CD4-positive, alpha-beta T cell treated with Interleukin-1 beta for 1 hour (primary cell): ENCODE measurements around the gene UBE2D4.
A peak's percentile ranks its signal among the peaks of the same experiment; 100 is the strongest.
"Not testable (repeated sequence)": the region's sequence is repeated elsewhere in the genome, so short reads cannot be mapped to it uniquely, and the experiment has no call there.

Experiments used
- DNase-seq, 2 donors: peaks; one replicate each; pipeline ENCODE4 v3.0.0-alpha.2; 2020 to 2022

The UBE2D4 gene

GRCh38 chr7:43925984-43926797 lies at the start of gene UBE2D4:
Gene UBE2D4, plus strand, starts transcription at chr7:43926436. Its CDS starts 97 bp downstream, at chr7:43926533.
- DNase-seq = peak; percentile 86

GRCh38 chr7:43876976-43877745 lies 49.1 kb upstream of the UBE2D4 start:
- no peak for DNase-seq

GRCh38 chr7:43877968-43878864 lies 48.0 kb upstream of the UBE2D4 start:
- DNase-seq = no peak

GRCh38 chr7:43878867-43879266 lies 47.4 kb upstream of the UBE2D4 start:
- no peak for DNase-seq

- no peak for DNase-seq
These were observed 46.8 kb upstream of the UBE2D4 start for GRCh38 chr7:43879477-43879876.

GRCh38 chr7:43880596-43880995 lies 45.6 kb upstream of the UBE2D4 start:
- no peak for DNase-seq

- DNase-seq = no peak
These were observed 42.0 kb upstream of the UBE2D4 start for GRCh38 chr7:43884209-43884608.

GRCh38 chr7:43884617-43885016 lies 41.6 kb upstream of the UBE2D4 start:
- no peak for DNase-seq

- no peak for DNase-seq
These were observed 37.0 kb upstream of the UBE2D4 start for GRCh38 chr7:43888993-43889945.

GRCh38 chr7:43890468-43890867 lies 35.8 kb upstream of the UBE2D4 start:
- DNase-seq = no peak

- DNase-seq = no peak
These were observed 34.9 kb upstream of the UBE2D4 start for GRCh38 chr7:43891069-43891955.

- no peak for DNase-seq
These were observed 30.3 kb upstream of the UBE2D4 start for GRCh38 chr7:43895847-43896415.

GRCh38 chr7:43898571-43898970 lies 27.7 kb upstream of the UBE2D4 start:
- not testable (repeated sequence) for DNase-seq

GRCh38 chr7:43902542-43903054 lies 23.6 kb upstream of the UBE2D4 start:
- DNase-seq = no peak

- no peak for DNase-seq
These were observed 21.6 kb upstream of the UBE2D4 start for GRCh38 chr7:43904533-43905208.

GRCh38 chr7:43905209-43905946 lies 20.9 kb upstream of the UBE2D4 start:
- DNase-seq = no peak

- peak in 1 of 2 donors; percentile 11 for DNase-seq
These were observed 20.3 kb upstream of the UBE2D4 start for GRCh38 chr7:43905956-43906330.

- DNase-seq = peak; percentile 41 to 57
These were observed 19.8 kb upstream of the UBE2D4 start, which contains the start of gene URGCP for GRCh38 chr7:43906331-43907010. Gene URGCP, minus strand, starts transcription at chr7:43906596. Its CDS starts 21 bp downstream, at chr7:43906575.
